Psoas muscle (tissue), 8 donors: ENCODE results near the gene RAB3IL1. TPM values are rescaled to one million over a fixed set of nuclear protein-coding genes. Genes with fewer than 3 reads are reported as not detected.

ENCODE experiments used
- ATAC-seq, 4 donors: fragments of 200-7000 bp; cut with Tn5 transposase; one replicate each; pipeline ENCODE4 v1.9.1; 2020; ENCODE audit warnings: moderate library complexity in 3 of 4, mild to moderate bottlenecking in 2 of 4
- DNase-seq, 2 donors: peaks; one replicate each; pipeline ENCODE4 v3.0.0-alpha.2; 2020
- H3K27ac ChIP-seq: fragments of 200-600 bp; one replicate; pipeline ENCODE4 v1.8.0; 2022
- H3K27me3 ChIP-seq, 3 donors: fragments of 200-600 bp in 1 of 3; one replicate each; pipeline versions ENCODE4 v1.6.1 to v1.8.0; 2013 to 2022; ENCODE audit warnings: low read length in 2 of 3, mild to moderate bottlenecking in 2 of 3, moderate library complexity in 1 of 3; ENCODE audit not compliant: insufficient read depth in 3 of 3
- H3K36me3 ChIP-seq, 2 donors: fragments of 200-600 bp in 1 of 2; one replicate each; pipeline versions ENCODE4 v1.6.1 to v1.8.0; 2013 to 2022; ENCODE audit warnings: low read depth in 1 of 2, mild to moderate bottlenecking in 1 of 2, moderate library complexity in 1 of 2; ENCODE audit not compliant: insufficient read depth in 1 of 2
- H3K4me1 ChIP-seq: fragments of 200-600 bp; one replicate; pipeline ENCODE4 v1.8.0; 2022
- H3K4me3 ChIP-seq: fragments of 200-600 bp; one replicate; pipeline ENCODE4 v1.8.0; 2022; ENCODE audit warnings: mild to moderate bottlenecking
- H3K9me3 ChIP-seq: fragments of 200-600 bp; one replicate; pipeline ENCODE4 v1.8.0; 2022
- WGBS, 3 donors: extraction: QIAGEN DNeasy Blood & Tissue Kit; methylation state at CpG; one replicate each; pipeline versions ENCODE4 v1.1.6 to v1.1.7; 2013; 5-methylcytosine and 5-hydroxymethylcytosine counted together
- intact Hi-C, 2 donors: fragments of 100-400 bp; cut with DNase I; formaldehyde crosslinking; loops; one replicate each; pipeline versions ENCODE4 v1.11.0 to v1.14.2; 2022
- polyA plus RNA-seq, 3 donors: library from polyadenylated mRNA; stranded (reverse); fragments of 200-250 nt; gene quantifications; one replicate each; pipeline ENCODE4 v1.2.3, GENCODE V29; 2013
- total RNA-seq, 4 donors: library from RNA; stranded (reverse); fragmentation: NEBNext Ultra II Directional in 2 of 4; extraction: Animal tissue kit (Norgen Biotek cat#: 25700) in 2 of 4; gene quantifications; one replicate each; pipeline versions ENCODE4 v1.2.1 to v1.2.4, GENCODE V29; 2021 to 2023
- TF ChIP-seq, protein P1 (sequence below): fragments of 200-600 bp; IDR thresholded peaks from one replicate; pipeline ENCODE4 v1.8.0; 2022; ENCODE audit warnings: antibody characterized with exemption
- donor health status: healthy with polysubstance abuse.
- donor health status: DM: no; HTN: no; CAD: no; lungs with moderate emphysema.
- donor health status: Bipolar disorder and iron deficiency.
- donor health status: healthy.
- donor health status: DM: yes; HTN: yes; CAD: no.
- donor health status: DM: no; HTN: no; CAD: no.
- donor health status: DM: no; HTN: no; CAD: no.
- donor health status: DM: yes; HTN: yes; CAD: no.

Gene RAB3IL1
- total and polyA plus RNA-seq, 7 donors = 1.7 to 5.9 (median 4.9) TPM

DNA sequence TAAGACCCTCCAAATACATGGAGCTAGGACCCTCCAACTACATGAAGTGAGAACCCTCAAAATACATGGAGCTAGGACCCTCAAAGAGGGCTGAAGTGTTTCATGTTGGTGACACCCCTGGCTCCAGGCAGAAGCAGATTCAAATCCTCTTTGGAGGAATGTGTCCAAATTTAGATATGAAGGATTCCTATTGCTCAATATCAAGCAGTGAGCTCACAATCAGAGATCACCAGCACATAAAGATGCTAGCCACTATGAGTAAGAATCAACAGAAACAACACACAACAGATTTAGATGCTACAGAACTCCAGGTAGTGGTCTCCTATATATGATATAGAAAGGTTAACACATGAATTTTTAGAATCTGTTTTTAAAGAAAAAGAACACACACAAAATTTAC lies 11.2 kb upstream of the RAB3IL1 start:
- ATAC-seq = no peak
- no peak for DNase-seq
- Histone ChIP-seq H3K27me3 (no peaks in the 10 kb centered on the region), H3K4me3 (no peak overlapping the region), H3K27ac (no peak overlapping the region), H3K4me1 (peaks cover 7% of the 10 kb centered on the region), H3K36me3 (no peaks in the 10 kb centered on the region), H3K9me3 (no peaks in the 10 kb centered on the region)
- intact Hi-C loops = no loop called here
- TF ChIP-seq, protein P1, sequence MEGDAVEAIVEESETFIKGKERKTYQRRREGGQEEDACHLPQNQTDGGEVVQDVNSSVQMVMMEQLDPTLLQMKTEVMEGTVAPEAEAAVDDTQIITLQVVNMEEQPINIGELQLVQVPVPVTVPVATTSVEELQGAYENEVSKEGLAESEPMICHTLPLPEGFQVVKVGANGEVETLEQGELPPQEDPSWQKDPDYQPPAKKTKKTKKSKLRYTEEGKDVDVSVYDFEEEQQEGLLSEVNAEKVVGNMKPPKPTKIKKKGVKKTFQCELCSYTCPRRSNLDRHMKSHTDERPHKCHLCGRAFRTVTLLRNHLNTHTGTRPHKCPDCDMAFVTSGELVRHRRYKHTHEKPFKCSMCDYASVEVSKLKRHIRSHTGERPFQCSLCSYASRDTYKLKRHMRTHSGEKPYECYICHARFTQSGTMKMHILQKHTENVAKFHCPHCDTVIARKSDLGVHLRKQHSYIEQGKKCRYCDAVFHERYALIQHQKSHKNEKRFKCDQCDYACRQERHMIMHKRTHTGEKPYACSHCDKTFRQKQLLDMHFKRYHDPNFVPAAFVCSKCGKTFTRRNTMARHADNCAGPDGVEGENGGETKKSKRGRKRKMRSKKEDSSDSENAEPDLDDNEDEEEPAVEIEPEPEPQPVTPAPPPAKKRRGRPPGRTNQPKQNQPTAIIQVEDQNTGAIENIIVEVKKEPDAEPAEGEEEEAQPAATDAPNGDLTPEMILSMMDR = no peak

DNA sequence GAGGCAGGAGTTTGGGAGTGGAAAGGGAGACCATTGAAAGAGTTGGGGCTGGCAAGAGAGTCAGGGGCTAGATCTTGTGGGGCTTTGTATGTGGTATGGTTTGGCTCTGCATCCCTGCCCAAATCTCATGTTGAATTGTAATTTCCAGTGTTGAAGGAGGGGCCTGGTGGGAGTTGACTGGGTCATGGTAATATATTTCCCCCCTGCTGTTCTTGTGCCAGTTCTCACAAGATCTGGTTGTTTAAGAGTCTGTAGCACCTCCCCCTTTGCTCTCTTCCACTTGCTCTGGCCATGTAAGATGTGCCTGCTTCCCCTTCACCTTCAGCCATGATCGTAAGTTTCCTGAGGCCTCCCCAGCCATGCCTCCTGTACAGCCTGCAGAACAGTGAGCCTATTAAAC lies 10.1 kb upstream of the RAB3IL1 start:
- intact Hi-C loops = no loop called here
- ATAC-seq (no peak), DNase-seq (no peak)
- H3K9me3 ChIP-seq = no peaks in the 10 kb centered on the region
- peaks cover 7% of the 10 kb centered on the region for H3K4me1 ChIP-seq
- TF ChIP-seq, protein P1 = no peak
- 96 to 98% (median 96%) methylated on average over 1 of the region's 1 CpG for WGBS, 3 donors
- H3K36me3 ChIP-seq = no peaks in the 10 kb centered on the region
- H3K27ac ChIP-seq = no peak overlapping the region
- no peaks in the 10 kb centered on the region for H3K27me3 ChIP-seq
- H3K4me3 ChIP-seq = no peak overlapping the region

DNA sequence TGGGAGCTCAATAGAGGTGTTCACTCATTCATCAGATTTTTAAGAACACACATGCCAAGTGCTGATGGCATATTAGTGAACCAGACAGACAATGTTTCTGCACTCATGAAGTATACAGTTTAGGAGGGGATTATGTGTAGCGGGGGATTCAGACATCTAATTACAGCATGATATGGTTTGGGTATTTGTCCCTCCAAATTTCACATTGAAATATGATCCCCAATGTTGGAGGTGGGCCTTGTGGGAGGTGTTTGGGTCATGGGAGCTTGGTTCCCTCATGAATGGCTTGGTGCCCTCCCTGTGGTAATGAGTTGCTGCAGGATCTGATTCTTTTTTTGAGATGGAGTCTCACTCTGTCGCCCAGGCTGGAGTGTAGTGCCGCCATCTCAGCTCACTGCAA lies 8.9 kb upstream of the RAB3IL1 start:
- WGBS, 3 donors = 89 to 92% (median 90%) methylated on average over 3 of the region's 3 CpGs
- H3K27ac ChIP-seq = no peak overlapping the region
- ATAC-seq (no peak), DNase-seq (no peak)
- H3K27me3 ChIP-seq = no peaks in the 10 kb centered on the region
- peaks cover 7% of the 10 kb centered on the region for H3K4me1 ChIP-seq
- no peak overlapping the region for H3K4me3 ChIP-seq
- H3K36me3 ChIP-seq = no peaks in the 10 kb centered on the region
- no peaks in the 10 kb centered on the region for H3K9me3 ChIP-seq
- TF ChIP-seq, protein P1 = no peak
- intact Hi-C loops = no loop called here

DNA sequence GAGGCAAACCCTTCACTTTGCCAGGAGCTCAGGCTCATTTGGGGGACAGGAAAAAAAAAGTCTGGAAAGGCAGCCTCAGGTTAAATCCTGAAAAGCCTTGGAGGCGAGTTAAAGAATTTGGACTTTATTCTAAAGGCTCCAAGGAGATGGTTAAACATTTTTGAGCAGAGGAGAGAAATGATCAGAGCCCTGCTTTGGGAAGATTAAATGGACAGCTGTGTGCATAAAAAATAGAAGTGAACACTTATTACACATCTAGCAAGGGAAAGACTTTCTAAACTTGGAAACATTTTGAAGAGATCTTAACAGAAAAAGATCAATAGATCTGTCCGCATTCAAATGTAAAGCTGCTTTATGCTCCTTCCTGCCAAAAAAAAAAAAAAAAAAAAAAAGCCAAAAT lies 8.4 kb upstream of the RAB3IL1 start:
- TF ChIP-seq, protein P1 = no peak
- H3K27me3 ChIP-seq = no peaks in the 10 kb centered on the region
- no peak overlapping the region for H3K4me3 ChIP-seq
- intact Hi-C loops = no loop called here
- 84 to 94% (median 91%) methylated on average over 2 of the region's 2 CpGs for WGBS, 3 donors
- DNase-seq (no peak), ATAC-seq (no peak)
- H3K4me1 ChIP-seq = peaks cover 7% of the 10 kb centered on the region
- H3K36me3 ChIP-seq = no peaks in the 10 kb centered on the region
- no peak overlapping the region for H3K27ac ChIP-seq
- no peaks in the 10 kb centered on the region for H3K9me3 ChIP-seq

DNA sequence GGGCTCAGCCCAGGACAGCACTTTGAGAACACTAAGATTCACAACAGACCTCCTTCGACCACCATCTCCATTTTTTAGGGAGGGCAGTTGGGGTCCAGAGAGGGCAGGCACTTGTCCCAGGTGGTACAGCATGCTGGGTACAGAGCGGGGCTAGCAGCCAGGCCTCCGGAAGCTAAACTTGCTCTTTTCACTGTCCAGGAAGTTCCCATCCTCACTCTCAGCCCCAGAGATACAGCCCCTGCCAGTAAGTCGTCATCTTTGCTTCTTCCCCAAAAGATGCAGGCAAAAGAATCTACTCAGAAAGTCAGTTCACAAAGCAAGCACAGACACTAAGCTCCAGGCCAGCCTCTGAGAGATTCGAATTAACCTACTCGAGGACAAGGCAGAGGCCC lies 6.7 kb upstream of the RAB3IL1 start:
- TF ChIP-seq, protein P1 = no peak
- ATAC-seq (peak in 1 of 4 donors; percentile 22), DNase-seq (no peak)
- 50 to 52% (median 51%) methylated on average over 6 of the region's 6 CpGs for WGBS, 3 donors
- no peaks in the 10 kb centered on the region for H3K36me3 ChIP-seq
- no peaks in the 10 kb centered on the region for H3K9me3 ChIP-seq
- no peak overlapping the region for H3K4me3 ChIP-seq
- peaks cover 0 to 11% (median 3%) of the 10 kb centered on the region in 3 donors for H3K27me3 ChIP-seq
- intact Hi-C loops = no loop called here
- peaks cover 7% of the 10 kb centered on the region for H3K4me1 ChIP-seq
- peak overlapping the region; percentile 75 for H3K27ac ChIP-seq
